Measurements from ENCODE around the gene SNPH.
A peak's percentile ranks its signal among the peaks of the same experiment; 100 is the strongest.
"Not testable (repeated sequence)": the region's sequence is repeated elsewhere in the genome, so short reads cannot be mapped to it uniquely, and the experiment has no call there.

Gene SNPH

GRCh38 chr20:1266167-1266973 is at the start of gene SNPH:
Gene SNPH, plus strand, starts transcription at chr20:1266294. Its CDS starts 29,946 bp downstream, at chr20:1296240.
- no peak for TF ChIP-seq CTCF (IDR thresholded peaks at IDR 0.05; ENCODE audit: low read depth, low read length)

GRCh38 chr20:1216527-1217427 is 49.3 kb upstream of the SNPH start:
- H3K36me3 ChIP-seq; H3K27ac ChIP-seq; H3K4me3 ChIP-seq (ENCODE audit: low read depth, low read length); H3K9me3 ChIP-seq (ENCODE audit: severe bottlenecking); DNase-seq: not testable (repeated sequence)
- H3K27me3 ChIP-seq (ENCODE audit: insufficient read depth, low read depth, severe bottlenecking) = peaks cover 14% of the 10 kb centered on the region

More at GRCh38 chr20:1266167-1266973, at the start of gene SNPH:
- peak; percentile 81 for DNase-seq
- Histone ChIP-seq H3K4me3 (ENCODE audit: low read depth, low read length) (peak within 1 kb of the TSS; percentile 51), H3K27me3 (ENCODE audit: insufficient read depth, low read depth, severe bottlenecking) (no peaks in the 10 kb centered on the region), H3K36me3 (no peaks in the 10 kb centered on the region), H3K27ac (no peak within 1 kb of the TSS), H3K9me3 (ENCODE audit: severe bottlenecking) (no peaks in the 10 kb centered on the region)

- H3K36me3 ChIP-seq; H3K27ac ChIP-seq; DNase-seq; H3K27me3 ChIP-seq (ENCODE audit: insufficient read depth, low read depth, severe bottlenecking); H3K4me3 ChIP-seq (ENCODE audit: low read depth, low read length): not testable (repeated sequence)
- peaks cover 12% of the 10 kb centered on the region for H3K9me3 ChIP-seq (ENCODE audit: severe bottlenecking)
These were observed 43.3 kb upstream of the SNPH start for GRCh38 chr20:1222750-1223149.

GRCh38 chr20:1224205-1224890 is 41.7 kb upstream of the SNPH start:
- H3K27me3 ChIP-seq (ENCODE audit: insufficient read depth, low read depth, severe bottlenecking) = no peaks in the 10 kb centered on the region
- H3K36me3 ChIP-seq = no peaks in the 10 kb centered on the region
- TF ChIP-seq CTCF (IDR thresholded peaks at IDR 0.05; ENCODE audit: low read depth, low read length) = no peak
- no peak for DNase-seq
- no peak overlapping the region for H3K27ac ChIP-seq
- peaks cover 12% of the 10 kb centered on the region for H3K9me3 ChIP-seq (ENCODE audit: severe bottlenecking)
- H3K4me3 ChIP-seq (ENCODE audit: low read depth, low read length) = no peak overlapping the region

- Histone ChIP-seq H3K36me3 (no peaks in the 10 kb centered on the region), H3K9me3 (ENCODE audit: severe bottlenecking) (peaks cover 12% of the 10 kb centered on the region), H3K4me3 (ENCODE audit: low read depth, low read length) (peak overlapping the region; percentile 44), H3K27me3 (ENCODE audit: insufficient read depth, low read depth, severe bottlenecking) (no peaks in the 10 kb centered on the region), H3K27ac (no peak overlapping the region)
- no peak for DNase-seq
- no peak for TF ChIP-seq CTCF (IDR thresholded peaks at IDR 0.05; ENCODE audit: low read depth, low read length)
These were observed 40.8 kb upstream of the SNPH start for GRCh38 chr20:1225263-1225782.

- peak; percentile 87 for DNase-seq
- peaks cover 12% of the 10 kb centered on the region for H3K9me3 ChIP-seq (ENCODE audit: severe bottlenecking)
- H3K27me3 ChIP-seq (ENCODE audit: insufficient read depth, low read depth, severe bottlenecking) = no peaks in the 10 kb centered on the region
- H3K36me3 ChIP-seq = no peaks in the 10 kb centered on the region
- no peak for TF ChIP-seq CTCF (IDR thresholded peaks at IDR 0.05; ENCODE audit: low read depth, low read length)
- peak within 1 kb of the TSS; percentile 58 for H3K27ac ChIP-seq
- H3K4me3 ChIP-seq (ENCODE audit: low read depth, low read length) = peak within 1 kb of the TSS; percentile 84
These were observed 40.1 kb upstream of the SNPH start, which contains the start of gene RAD21L1 for GRCh38 chr20:1225783-1226654. Gene RAD21L1, plus strand, starts transcription at chr20:1226044. Its CDS starts 2,410 bp downstream, at chr20:1228454.
